HL-60/S4 treated with phorbol 12-myristate 13-acetate at 8.2 ng/mL for 4 days and 3 days (cell line): ENCODE results near the gene MARF1.
"Not testable (repeated sequence)": the region's sequence is repeated elsewhere in the genome, so short reads cannot be mapped to it uniquely, and the experiment has no call there.

Source experiments
- in situ Hi-C: fragments of 300-500 bp; cut with MboI; formaldehyde crosslinking; loops from 2 replicates; pipeline ENCODE4 v1.15.0; 2022; ENCODE audit warnings: low sequenced_read_pairs

Gene MARF1

DNA sequence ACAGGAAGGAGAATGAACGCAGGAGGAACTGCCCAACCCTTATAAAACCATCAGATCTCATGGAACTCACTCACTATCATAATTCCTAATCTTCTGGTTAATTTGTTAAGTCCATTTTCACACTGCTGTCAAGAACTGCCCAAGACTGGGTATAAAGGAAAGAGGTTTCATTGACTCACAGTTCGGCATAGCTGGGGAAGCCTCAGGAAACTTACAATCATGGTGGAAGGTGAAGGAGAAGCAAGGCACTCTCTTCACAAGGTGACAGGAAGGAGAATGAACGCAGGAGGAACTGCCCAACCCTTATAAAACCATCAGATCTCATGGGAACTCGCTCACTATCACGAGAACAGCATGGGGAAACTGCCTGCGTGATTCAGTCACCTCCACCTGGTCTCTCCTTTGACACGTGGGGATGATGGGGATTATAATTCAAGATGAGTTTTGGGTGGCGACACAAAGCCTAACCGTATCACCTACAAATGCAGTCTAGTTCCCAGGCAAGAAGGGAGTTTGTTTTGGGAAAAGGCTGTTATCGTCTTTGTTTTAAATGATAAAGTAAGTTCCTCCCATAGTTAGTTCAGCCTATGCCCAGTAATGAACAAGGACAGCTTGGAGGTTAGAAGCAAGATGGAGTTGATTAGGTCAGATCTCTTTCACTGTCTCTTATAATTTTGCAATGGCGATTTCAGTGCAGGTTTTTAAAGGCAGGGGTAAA lies 68.9 kb downstream of the MARF1 start:
- in situ Hi-C loops: not testable (repeated sequence)

DNA sequence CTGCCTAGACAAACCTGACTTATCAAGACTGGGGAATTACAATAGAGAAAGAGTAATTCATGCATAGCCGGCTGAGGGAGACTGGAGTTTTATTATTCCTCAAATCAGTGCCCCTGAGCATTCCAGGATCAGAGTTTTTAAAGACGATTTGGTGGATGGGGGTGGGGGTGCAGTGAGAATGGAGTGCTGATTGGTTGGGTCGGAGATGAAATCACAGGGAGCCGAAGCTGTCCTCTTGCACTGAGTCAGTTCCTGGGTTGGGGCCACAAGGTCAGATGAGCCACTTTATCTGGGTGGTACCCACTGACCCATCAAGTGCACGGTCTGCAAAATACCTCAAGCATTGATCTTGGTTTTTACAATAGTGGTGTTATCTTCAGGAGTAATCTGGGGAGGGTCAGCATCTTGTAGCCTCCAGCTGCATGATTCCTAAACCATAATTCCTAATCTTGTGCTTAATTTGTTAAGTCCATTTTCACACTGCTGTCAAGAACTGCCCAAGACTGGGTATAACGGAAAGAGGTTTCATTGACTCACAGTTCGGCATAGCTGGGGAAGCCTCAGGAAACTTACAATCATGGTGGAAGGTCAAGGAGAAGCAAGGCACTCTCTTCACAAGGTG lies 69.6 kb downstream of the MARF1 start:
- in situ Hi-C loops: no loop called here

DNA sequence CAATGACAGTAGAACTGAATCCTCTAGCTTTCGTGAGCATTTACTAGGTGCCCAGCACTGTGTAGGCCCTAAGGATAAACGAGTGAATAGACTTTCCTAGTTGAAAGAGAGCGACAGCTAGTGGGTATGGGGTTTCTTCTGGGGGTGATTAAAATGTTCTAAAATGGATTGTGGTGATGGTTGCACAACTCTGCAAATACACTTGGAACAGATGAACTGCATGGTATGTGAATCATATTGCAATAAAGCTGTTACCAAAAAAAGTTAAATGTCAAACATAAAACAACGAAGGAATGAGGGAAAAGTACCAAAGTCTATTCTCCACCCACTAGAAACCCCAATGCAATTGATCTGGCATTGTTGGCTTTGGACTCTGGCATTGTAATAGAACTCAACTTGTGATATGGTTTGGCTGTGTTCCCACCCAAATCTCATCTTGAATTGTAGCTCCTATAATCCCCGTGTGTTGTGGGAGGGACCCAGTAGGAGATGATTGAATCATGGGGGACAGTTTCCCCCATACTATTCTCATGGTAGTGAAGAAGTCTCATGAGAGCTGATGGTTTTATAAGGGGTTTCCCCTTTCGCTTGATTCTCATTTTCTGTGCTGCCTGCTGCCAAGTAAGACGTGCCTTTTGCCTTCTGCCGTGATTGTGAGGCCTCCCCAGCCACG lies 70.5 kb downstream of the MARF1 start:
- in situ Hi-C loops: no loop called here

DNA sequence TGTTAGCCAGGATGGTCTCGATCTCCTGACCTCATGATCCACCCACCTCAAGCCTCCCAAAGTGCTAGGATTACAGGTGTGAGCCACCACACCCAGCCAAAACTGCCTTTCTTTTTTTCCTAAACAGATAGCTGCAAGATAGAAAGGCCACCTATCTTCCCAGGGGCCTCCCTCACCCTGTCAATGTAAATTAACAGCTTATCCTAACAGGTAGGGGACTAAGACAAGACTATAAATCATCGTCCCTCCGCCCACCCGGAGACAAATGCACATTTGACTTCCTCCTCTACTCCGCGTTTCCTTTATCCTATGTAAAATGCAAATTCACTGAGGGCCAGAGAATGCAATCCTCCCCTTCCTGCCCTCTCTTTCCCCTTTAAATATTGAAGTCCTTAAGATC lies 71.4 kb downstream of the MARF1 start:
- in situ Hi-C loops: no loop called here

DNA sequence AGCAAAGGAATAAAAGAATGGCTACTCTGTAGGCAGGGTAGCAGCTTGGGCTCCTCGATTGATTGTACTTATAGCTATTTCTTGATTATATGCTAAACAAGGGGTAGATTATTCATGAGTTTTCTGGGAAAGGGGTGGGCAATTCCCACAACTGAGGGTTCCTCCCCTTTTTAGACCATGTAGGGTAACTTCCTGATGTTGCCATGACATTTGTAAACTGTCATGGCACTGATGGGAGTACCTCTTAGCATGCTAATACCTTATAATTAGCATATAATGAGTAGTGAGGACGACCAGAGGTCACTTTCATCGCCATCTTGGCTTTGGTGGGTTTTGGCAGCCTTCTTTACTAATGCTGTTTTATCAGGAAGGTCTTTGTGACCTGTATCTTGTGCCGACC lies 72.3 kb downstream of the MARF1 start:
- in situ Hi-C loops: not testable (repeated sequence)

DNA sequence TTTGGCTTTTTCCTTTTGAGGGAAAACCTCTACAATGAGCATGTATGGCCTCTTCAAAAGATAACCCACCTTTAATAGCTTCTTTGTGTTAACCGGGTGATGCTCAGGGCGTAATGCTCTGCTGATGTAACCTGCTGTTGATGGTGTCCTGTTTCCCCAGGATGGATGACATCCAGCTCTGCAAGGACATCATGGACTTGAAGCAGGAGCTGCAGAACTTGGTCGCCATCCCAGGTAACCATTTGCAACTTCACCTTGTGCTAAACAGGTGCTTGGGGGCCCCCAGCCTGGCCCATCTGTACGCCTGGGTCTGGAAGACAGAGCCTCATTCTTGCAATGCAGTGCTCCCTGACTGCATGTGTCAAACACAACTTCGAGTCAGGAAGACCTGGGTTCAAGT lies 75.1 kb downstream of the MARF1 start:
- in situ Hi-C loops: no loop called here

DNA sequence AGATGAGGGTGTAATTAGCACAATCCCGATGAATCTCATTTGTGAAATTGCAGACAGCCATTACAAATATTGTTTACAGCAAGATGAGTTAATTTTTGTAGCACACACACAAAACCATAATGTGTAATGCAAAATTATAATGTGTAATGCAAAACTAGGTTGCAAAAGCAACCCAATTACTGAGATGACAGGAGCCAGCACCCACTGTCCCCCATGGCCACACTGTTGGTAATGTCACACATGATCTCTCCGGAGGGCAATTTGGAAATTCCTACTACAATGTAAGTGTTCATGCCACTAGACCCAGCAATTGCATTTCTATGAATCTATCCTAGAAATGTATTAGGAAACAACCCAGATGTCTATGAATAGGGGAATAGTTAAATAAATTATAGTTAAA lies 76.9 kb downstream of the MARF1 start:
- in situ Hi-C loops: no loop called here

DNA sequence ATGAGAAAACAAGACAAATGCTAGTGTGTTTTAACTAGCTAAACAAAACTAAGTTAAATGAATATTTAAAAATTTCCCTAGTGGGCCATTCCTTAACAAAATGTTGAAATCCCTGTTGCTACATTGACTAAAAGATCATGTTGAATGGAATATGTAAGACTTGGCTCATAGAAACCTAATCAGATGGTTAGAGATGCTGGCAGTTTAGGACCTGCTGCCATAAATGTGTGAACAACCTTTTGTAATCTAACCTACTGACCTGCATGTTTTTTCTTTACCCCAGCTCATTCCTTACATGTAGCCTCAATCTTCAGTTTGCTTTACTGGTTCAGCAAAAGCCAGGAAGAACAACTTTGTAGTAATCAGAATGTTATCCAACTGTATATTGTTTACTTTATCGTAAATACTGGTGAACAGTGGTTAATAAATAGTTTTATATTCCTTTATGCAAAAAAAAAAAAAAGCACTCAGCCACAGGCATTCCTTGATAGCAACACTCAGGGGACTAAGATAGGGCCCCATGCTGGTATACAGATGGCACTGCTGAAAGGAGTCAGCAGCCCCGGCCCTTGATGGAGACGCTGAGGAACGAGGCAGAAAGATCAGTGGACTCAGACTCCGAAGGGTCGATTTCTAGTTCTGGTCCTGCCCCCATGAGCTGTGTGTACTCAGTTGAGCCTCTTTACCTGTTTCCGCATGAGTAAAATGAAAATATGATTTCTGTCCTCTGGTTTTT lies 78.2 kb downstream of the MARF1 start:
- in situ Hi-C loops: no loop called here

DNA sequence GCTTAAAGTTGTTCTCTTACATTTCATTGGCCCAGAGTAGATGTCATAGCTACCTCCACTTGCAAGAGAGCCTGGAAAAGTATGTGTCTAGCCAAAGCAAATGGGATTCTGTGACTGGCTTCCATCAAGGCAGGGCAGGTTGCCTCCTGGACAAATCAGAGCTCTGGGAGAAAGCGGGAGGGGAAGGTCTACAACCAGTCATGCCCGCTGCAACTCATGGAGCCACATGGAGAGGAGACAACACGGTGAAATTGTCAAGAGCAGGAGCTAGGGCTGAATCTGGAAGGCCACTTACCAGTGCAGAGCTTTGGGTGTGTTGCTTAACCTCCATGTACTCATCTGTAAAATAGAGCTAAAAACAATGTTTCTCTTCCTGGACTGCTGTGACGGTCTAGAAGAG lies 83.8 kb downstream of the MARF1 start:
- in situ Hi-C loops: no loop called here

DNA sequence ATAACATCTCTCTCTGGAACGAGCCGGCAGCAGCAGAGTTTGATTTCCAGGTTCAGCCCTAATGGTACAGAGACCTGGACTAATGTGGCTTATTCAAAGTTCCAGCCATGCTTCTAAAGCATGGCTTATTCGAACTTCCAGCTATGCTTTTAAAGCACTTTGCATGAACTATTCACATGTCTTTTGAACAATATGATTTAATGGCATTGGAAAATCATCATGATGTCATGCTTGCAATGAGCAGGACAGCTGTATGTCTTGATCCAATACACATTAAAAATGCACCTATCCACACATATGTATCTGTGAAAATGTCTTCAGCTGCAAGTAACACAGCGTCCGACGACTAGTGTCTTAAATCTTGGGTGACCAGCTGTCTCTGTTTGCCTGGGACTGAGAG lies 85.7 kb downstream of the MARF1 start:
- in situ Hi-C loops: no loop called here

DNA sequence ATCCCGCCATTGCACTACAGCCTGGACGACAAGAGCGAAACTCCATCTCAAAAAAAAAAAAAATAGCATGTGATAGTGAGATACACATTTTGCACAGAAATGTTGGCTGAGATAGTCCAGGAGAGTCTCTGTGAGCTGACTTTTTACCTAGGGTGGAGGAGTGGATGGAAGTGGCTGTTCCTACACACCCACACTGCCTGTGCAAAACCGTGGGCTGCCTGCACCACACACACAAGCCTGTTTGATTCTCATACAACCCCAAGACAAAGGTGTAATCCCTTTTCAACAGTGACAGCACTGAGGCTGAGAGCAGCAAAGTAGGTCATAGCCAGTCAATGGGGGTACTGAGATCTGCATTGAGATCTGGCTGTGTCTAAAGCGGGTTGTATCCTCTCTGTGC lies 86.8 kb downstream of the MARF1 start:
- in situ Hi-C loops: no loop called here

DNA sequence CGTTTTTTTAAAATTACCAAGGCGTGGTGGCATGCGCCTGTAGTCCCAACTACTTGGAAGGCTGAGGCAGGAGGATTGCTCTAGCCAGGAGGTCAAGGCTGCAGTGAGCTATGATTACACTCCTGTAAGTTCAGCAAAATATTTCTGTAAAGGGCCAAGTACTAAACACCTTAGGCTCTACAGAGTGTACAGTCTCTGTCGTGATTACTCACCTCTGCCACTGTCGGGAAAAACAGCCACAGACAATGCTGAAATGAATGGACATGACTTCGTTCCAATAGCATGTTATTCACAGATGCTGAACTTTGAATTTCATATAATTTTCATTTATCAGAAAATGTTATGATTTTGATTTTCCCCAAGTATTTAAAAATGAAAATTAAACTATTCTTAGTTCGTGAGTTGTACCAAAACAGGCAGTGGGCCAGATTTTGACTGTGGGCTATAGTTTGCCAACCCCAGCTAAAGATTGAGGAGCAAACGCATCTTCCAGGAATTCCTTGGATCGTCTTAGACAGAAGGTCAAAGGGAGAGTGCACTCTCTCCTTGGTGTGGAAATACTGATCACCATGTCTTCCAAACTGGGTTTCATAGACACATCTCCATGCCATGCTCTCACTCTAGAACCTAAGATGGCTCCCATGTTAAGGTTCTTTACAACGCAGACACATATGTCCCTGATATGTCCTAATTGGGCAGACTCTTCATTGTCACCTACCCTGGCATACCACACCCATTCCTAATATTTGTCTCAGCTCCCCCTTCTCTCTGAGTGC lies 89.5 kb downstream of the MARF1 start:
- in situ Hi-C loops: no loop called here

DNA sequence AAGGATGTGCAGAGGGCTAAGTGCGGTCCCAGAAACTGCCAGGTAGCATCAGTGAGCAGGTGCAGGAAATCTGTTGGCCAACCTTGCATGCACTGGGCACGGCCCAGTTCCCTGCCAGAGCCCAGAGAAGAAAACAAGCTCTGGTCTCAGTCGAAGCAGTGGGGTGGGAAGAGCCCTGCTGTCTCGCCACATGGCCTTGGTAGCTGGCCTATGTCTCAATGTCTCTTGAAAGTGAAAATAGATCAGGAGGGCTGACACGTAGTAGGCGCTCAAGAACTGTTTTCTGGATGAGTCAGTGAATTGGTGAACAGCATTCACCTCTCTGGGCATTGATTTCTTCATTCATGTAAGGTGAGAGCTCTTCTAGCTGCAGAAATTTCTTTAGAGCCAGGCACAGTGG lies 90.4 kb downstream of the MARF1 start:
- in situ Hi-C loops: no loop called here

DNA sequence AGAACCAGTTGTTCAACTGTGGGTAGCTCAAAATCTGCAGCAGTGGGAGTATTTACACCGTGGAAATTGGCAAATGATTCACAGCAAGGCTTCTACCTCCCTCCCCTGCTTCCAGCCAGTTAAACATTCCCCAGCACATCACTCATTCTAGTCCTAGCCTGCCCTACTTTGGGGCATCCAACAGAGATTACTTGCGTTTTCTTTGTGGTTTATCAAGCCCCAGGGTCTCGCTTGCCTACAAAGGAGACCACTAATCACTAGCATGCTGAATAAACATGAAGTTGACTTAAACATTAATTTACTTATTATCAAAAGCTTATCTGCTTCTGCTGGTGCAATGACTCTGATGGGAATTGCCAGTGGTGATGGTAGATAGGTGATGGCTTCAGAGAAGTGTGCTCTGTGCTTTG lies 94.5 kb downstream of the MARF1 start:
- in situ Hi-C loops: no loop called here

DNA sequence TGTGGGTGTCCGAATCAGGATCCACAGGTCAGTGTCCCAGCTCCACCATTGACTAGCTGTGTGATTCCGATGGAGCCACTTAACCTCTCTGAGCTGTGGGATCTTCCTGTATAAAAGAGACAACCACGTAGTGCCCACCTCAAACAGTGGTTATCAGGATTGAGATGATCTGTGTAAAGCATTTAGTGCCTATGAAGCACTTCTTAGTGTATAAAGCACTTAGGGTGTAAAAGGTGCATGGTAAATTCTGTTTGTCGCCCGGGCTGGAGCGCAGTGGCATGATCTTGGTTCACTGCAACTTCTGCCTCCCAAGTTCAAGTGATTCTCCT lies 95.2 kb downstream of the MARF1 start:
- in situ Hi-C loops: no loop called here

DNA sequence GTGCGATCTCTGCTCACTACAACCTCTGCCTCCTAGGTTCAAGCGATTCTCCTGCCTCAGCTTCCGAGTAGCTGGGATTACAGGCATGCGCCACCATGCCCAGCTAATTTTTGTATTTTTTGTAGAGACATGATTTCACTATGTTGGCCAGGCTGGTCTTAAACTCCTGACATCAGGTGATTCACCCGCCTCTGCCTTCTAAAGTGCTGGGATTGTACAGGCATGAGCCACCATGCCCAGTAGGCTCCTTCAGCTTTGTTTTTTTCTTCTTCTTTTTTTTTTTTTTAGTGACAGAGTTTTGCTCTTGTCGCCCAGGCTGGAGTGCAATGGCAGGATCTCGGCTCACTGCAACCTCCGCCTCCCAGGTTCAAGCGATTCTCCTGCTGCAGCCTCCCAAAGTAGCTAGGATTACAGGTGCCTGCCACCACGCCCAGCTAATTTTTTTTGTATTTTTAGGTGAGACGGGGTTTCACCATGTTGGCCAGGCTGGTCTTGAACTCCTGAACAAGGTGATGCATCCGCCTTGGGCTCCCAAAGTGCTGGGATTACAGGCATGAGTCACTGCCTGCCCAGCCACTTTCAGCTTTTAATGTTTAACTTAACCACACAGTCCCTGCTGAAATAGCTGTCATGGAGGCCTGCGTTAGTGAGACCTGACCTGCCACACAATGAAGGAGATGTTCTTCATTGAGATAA lies 95.7 kb downstream of the MARF1 start:
- in situ Hi-C loops: not testable (repeated sequence)

DNA sequence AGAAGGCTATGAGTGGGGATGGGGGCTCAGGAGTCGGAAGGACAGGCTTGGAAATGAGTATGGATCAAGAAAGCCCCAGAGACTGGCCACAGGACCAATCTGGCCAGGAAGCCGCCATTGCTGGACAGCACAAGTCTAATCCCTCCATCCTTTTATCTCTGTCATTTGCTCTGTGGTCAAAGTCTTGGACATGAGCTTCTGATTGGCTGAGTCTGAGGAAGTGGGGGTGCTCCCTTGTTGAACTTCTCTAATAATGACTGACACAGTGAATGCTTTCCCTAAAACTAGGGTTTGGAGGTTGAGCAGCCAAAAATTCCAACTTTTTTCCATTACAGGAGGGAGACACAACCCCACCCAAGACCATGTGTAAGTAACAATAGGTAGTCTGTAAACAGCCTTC lies 97.4 kb downstream of the MARF1 start:
- in situ Hi-C loops: no loop called here

DNA sequence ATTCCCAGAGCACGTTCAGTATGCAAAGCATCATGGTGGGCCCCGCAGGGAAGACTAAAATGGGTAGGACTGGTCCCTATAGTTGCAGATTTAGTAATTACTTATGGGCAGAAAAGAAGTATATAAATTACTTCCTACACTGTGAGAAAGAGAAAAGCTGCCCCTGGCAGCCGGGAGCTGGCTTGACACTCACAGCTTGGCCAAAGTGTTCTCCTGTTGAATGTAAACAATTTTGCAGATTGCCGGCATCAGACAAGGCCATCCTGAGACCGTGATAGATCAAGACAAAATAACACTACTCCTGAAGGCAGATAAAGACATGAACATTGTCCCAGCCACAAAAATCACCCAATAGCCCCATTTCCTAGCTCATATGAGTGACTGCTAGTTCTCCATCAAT lies 98.5 kb downstream of the MARF1 start:
- in situ Hi-C loops: no loop called here
